BE2C (cell line): ENCODE measurements around the gene ZNF79.
A peak's percentile ranks its signal among the peaks of the same experiment; 100 is the strongest.

Source experiments
- DNase-seq: peaks from one replicate; pipeline ENCODE4 v3.0.0-alpha.2; 2020
- H3K27me3 ChIP-seq: fragments of 250-450 bp; sonication (Bioruptor Pico); 2 replicates; pipeline ENCODE4 v1.5.1; 2020; ENCODE audit warnings: mild to moderate bottlenecking
- H3K36me3 ChIP-seq: fragments of 250-450 bp; sonication (Bioruptor Pico); 2 replicates; pipeline ENCODE4 v1.5.1; 2020; ENCODE audit warnings: mild to moderate bottlenecking
- H3K4me1 ChIP-seq: fragments of 250-450 bp; sonication (Bioruptor Pico); 2 replicates; pipeline ENCODE4 v1.5.1; 2020
- H3K4me3 ChIP-seq: 2 replicates; pipeline ENCODE4 v1.5.1; 2011; ENCODE audit warnings: low read depth, low read length
- H3K9me3 ChIP-seq: fragments of 250-450 bp; sonication (Bioruptor Pico); 2 replicates; pipeline ENCODE4 v1.5.1; 2020
- TF ChIP-seq, protein P1 (sequence below): IDR thresholded peaks from 2 replicates; pipeline ENCODE4 v1.5.1; 2012; ENCODE audit warnings: mild to moderate bottlenecking, low read depth, low read length

The ZNF79 gene

DNA sequence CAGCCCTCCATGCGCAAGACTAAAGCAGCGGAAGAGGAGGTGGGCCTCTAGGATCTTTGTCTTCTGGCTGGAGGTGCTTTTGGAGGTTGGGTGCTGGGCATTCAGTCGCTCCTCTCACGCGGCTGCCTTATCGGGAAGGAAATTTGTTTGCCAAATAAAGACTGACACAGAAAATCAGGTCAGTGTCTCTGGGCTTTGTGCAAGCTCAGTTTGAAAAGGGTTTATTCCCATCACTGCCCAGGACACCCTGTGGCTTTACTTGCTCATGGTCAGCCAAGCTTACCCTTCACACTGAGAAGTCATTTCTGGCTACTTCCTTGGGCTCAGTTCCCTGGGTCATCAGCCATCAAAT lies 16.7 kb upstream of the ZNF79 start:
- no peaks in the 10 kb centered on the region for H3K27me3 ChIP-seq
- H3K9me3 ChIP-seq: no peaks in the 10 kb centered on the region
- H3K4me3 ChIP-seq: peak overlapping the region; percentile 35
- DNase-seq: no peak
- H3K36me3 ChIP-seq: peaks cover 19% of the 10 kb centered on the region
- TF ChIP-seq, protein P1, sequence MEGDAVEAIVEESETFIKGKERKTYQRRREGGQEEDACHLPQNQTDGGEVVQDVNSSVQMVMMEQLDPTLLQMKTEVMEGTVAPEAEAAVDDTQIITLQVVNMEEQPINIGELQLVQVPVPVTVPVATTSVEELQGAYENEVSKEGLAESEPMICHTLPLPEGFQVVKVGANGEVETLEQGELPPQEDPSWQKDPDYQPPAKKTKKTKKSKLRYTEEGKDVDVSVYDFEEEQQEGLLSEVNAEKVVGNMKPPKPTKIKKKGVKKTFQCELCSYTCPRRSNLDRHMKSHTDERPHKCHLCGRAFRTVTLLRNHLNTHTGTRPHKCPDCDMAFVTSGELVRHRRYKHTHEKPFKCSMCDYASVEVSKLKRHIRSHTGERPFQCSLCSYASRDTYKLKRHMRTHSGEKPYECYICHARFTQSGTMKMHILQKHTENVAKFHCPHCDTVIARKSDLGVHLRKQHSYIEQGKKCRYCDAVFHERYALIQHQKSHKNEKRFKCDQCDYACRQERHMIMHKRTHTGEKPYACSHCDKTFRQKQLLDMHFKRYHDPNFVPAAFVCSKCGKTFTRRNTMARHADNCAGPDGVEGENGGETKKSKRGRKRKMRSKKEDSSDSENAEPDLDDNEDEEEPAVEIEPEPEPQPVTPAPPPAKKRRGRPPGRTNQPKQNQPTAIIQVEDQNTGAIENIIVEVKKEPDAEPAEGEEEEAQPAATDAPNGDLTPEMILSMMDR: no peak
- peaks cover 15% of the 10 kb centered on the region for H3K4me1 ChIP-seq

DNA sequence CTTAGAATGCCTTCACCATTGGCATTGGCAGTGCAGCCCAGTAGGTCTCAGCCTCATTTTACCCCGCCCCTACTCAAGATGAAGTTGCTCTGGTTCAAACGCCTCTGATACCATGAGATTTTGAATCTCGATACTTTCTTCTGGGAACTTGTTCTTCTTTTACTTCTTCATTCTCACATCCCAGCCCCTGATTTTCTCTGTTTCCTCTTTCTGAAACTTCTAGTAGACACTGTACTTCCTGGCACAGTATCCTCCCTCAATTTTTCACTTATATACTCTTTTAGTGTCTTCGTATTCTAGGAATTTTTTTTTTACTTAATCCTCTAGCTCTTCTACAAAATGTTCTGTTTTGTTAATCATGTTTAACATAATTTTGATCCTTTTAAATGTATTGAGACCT lies 13.1 kb upstream of the ZNF79 start:
- Histone ChIP-seq H3K27me3 (no peaks in the 10 kb centered on the region), H3K36me3 (no peaks in the 10 kb centered on the region; the same call in 1 of the 2 replicates), H3K4me3 (no peak overlapping the region), H3K9me3 (no peaks in the 10 kb centered on the region), H3K4me1 (peaks cover 25% of the 10 kb centered on the region)
- TF ChIP-seq, protein P1: no peak
- DNase-seq: no peak

DNA sequence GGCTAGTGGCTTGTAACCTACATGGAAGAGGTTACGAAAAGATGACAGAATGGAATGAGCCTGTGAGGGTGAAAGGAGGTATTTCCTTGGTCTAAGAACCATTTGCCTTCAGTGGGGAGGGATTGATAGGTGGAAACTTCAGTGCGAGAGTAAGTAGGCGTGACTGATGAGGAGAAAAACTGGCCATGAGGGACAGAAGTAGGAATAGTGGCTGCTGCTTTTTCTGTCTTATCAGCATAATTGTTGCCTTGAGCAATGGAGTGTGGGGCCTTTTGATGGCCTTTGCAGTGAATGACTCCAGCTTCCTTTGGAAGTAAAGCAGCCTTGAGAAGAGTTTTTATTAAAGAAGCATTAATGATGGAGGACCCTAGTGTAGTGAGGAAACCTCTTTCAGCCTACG lies 9.0 kb upstream of the ZNF79 start:
- no peaks in the 10 kb centered on the region; the same call in 1 of the 2 replicates for H3K9me3 ChIP-seq
- no peaks in the 10 kb centered on the region for H3K36me3 ChIP-seq
- DNase-seq: no peak
- peaks cover 21% of the 10 kb centered on the region for H3K4me1 ChIP-seq
- TF ChIP-seq, protein P1: no peak
- no peaks in the 10 kb centered on the region for H3K27me3 ChIP-seq
- H3K4me3 ChIP-seq: no peak overlapping the region

DNA sequence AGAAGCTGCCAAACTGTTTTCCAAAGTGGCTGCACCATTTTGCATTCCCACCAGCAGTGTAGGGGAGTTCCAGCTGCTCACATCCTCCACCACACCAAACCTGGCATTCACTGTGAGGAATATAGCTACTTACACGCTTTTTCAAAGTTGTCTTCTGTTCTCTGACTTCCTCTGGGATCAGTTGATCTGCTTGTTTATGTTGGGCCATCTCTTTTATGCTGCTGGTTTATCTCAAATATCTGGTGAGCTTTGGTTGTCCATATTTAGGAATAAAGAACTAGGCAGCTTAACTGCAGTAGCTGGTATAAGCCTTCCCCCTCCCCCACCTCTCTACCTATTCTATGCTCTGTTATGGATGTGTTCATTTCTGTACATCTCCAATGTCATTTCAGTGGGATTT lies 8.5 kb upstream of the ZNF79 start:
- H3K4me1 ChIP-seq: peaks cover 21% of the 10 kb centered on the region
- no peaks in the 10 kb centered on the region for H3K36me3 ChIP-seq
- H3K4me3 ChIP-seq: no peak overlapping the region
- TF ChIP-seq, protein P1: no peak
- H3K27me3 ChIP-seq: no peaks in the 10 kb centered on the region
- DNase-seq: no peak
- no peaks in the 10 kb centered on the region; the same call in 1 of the 2 replicates for H3K9me3 ChIP-seq

DNA sequence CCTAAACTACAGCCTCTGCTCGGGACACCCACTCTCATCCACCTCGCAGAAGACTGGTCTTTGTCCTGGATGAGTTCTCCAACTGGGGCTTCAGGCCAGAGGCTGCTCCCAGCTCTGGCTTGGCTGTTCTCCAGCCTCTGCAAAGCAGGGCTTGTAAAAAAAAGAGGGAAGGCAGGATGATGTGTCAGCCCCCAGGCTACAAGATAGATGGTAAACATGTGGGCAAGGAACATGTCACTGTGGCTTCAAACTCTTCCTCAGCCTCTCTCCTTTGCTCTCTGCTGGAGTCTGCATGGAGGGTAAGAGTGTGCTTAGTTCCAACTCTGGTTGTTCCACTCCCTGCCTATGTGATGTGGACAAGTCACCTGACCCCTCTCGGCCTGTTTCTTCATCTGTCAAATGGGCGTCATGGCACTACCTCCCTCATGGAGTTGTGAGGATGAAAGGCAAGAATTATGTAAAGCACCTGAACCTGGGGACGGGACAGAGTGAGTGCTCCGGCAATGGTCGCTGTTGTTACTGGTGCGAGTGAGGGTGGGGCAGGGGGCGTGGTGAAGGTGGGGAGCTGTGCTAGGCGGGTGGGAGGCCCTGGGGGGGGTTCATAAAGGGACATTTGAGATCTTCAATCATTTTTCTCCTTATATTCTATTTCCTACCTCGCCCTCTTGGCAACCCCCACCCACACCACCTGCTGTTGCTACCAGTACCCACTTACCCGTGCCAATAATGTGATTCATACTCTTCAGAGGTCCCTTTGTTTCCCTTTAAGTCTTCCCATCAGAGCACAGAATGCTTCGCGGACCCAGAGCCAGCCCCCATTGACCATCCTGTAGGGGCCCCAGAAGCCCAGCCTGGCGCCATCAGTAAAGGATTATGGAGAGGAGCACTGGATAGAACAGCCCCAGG lies 6.8 kb upstream of the ZNF79 start:
- no peaks in the 10 kb centered on the region for H3K36me3 ChIP-seq
- no peaks in the 10 kb centered on the region; the same call in 1 of the 2 replicates for H3K9me3 ChIP-seq
- DNase-seq: peak; percentile 69
- H3K4me3 ChIP-seq: no peak overlapping the region
- TF ChIP-seq, protein P1: no peak
- peaks cover 21% of the 10 kb centered on the region for H3K4me1 ChIP-seq
- no peaks in the 10 kb centered on the region for H3K27me3 ChIP-seq

DNA sequence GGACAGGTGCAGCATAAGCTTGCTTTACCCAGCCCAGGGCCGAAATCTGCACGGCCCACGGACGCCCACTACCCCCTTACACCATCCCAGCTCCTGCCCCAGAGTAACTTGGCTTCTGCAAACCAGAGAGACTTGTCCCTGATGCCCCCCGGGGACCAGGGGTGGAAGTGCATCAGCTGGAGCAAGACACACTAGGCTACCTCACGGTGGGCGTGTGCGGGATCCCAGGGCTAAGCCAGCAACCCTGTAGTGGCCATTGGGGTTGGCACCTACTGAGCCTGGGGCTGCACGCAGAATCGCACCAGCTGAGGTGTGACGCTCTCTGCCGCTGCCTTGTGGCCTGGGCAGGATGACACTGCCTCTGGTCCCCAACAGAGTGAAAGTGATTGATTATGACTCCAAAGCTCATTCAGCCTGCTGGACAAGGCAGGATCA lies 6.1 kb upstream of the ZNF79 start:
- peak; percentile 70 for DNase-seq

More for the DNA sequence above, 6.1 kb upstream of the ZNF79 start:
- no peaks in the 10 kb centered on the region for H3K27me3 ChIP-seq
- H3K9me3 ChIP-seq: no peaks in the 10 kb centered on the region; the same call in 1 of the 2 replicates
- H3K4me1 ChIP-seq: peaks cover 21% of the 10 kb centered on the region
- H3K36me3 ChIP-seq: no peaks in the 10 kb centered on the region
- TF ChIP-seq, protein P1: peak; percentile 50
- no peak overlapping the region for H3K4me3 ChIP-seq
